Stimulated activated CD4-positive, alpha-beta T cell treated with anti-CD3 and anti-CD28 coated beads, Interleukin-12 subunit alpha, Interleukin-12 subunit beta, amount 100 ng/mL, for 24 hours (primary cell): ENCODE measurements around the gene LRBA.

Experiments
- DNase-seq, 2 experiments: peaks; one replicate each; pipeline ENCODE4 v3.0.0-alpha.2; 2020; ENCODE audit warnings: low read depth in 2 of 2

The LRBA gene

GRCh38 chr4:150323406-150324325 is 691.4 kb downstream of the LRBA start:
- no peak for DNase-seq

- DNase-seq = no peak
Measured at GRCh38 chr4:150322646-150323045, 692.4 kb downstream of the LRBA start.

DNA sequence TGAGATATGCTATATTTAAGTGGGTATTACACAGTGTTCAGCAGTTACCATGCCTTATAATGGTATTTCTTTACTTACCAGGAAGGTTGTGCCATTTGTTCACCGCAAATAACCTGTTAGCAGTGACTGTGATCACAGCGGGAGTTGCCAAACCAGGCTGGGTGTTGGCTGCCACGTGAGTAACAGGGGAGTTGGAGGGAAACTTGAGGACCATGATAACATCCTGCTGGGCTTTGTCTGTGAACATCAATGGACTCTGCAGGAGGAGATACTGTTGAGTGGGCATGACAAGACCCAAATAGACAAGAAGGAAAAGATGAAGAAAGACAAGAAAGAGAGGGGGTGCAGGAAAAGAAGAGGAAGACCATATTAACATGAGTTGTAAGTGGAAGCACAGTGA is 694.0 kb downstream of the LRBA start:
- no peak for DNase-seq

DNA sequence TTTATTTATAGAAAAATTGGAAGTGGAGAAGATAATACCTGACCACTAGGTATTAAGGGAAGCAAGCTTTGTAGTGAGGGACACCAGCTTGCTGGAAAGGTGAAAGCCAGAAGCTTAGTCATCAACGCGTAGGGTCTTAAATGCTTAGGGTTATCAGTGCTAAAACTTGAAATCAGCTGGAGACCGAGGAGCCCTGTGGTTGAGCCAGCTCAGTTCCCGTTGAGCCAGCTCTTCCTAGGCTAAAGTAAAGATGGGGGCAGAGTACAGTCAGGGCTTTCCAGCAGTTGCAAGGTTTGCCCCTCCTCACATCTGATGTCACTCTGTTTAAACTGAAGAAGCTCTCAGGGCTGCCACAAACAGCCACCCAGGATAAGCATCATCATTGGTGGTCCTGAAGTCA is 696.1 kb downstream of the LRBA start:
- DNase-seq = no peak

DNA sequence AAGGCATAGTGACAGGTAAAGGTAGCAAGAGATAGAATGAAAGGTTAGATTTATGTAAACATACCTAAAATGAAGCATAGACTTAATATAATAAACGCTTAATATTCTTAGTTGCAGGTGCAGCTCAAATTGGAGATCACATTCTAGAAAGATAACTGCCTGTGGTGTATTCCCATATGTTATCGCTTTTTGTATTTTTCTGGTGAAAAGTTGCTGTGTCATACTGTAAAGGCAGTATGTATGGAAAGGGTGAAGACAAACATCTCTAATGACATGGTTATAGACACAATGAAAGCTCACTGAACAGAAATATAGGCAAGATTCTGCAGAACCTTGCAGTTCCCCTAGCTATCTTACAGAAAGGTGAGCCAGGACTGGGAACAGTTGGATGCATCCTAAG is 696.6 kb downstream of the LRBA start:
- DNase-seq = no peak

DNA sequence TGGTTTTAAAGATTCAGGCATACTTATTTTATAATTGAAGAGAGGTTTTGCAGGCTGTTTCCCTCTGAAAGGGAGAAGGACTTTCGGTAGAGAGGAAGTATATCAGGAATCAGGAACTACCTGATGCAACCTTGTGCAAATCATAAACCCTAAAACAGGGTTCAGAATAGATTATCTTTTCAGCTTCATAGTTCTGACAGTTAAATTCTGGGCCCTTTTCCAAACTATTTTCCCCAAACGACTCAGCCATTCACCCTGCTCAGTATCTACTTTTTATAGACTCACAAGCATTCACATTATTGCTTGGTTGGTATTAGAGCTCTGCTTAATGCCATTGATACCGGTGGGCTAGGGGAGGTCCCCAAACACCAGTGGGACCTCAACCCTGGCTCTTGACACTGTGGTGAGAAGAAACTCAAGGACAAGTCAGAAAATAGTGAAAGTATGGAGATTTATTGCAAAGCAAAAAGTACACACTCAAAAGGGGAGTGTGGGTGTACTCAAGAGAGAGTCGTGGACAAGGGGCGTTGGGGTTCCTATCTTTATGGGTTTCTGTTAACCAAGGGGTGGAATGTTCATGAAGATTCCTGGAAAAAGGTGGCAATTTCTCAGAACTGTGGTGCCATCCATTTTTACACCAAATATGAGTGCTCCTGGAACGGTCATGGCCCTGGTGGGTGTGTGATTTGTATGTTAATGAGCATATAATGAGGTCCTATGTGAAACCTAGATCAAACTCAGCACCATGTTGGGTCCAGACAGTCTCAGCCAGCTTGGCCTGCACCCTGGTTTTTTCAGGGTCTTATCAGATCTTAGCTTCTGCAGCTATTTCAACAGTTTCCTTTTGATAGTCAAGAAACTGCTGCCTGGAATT is 698.5 kb downstream of the LRBA start:
- DNase-seq = no peak

DNA sequence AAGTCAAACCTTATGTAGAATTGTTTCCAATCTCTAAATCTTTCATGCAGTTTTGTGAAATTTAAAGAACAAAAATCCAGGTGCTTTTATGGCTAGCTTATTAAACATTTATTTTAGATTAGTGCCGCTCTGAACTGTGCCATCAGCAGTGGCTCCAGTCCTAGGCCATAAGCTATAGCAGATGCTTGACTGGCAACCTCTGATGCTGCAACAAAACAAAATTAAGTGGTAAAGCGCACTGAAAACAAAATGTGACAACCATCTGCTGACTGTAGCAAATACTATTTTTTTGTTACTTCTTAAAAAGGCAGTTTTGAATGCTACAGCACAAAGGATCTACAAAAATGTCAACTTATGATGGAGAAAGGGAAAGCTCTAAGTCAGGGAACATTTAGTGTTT is 699.4 kb downstream of the LRBA start:
- DNase-seq = no peak

GRCh38 chr4:150315175-150315574 is 699.9 kb downstream of the LRBA start:
- no peak for DNase-seq

- no peak for DNase-seq
Measured at GRCh38 chr4:150314031-150314430, 701.1 kb downstream of the LRBA start.

GRCh38 chr4:150310159-150310895 is 704.8 kb downstream of the LRBA start:
- no peak for DNase-seq

DNA sequence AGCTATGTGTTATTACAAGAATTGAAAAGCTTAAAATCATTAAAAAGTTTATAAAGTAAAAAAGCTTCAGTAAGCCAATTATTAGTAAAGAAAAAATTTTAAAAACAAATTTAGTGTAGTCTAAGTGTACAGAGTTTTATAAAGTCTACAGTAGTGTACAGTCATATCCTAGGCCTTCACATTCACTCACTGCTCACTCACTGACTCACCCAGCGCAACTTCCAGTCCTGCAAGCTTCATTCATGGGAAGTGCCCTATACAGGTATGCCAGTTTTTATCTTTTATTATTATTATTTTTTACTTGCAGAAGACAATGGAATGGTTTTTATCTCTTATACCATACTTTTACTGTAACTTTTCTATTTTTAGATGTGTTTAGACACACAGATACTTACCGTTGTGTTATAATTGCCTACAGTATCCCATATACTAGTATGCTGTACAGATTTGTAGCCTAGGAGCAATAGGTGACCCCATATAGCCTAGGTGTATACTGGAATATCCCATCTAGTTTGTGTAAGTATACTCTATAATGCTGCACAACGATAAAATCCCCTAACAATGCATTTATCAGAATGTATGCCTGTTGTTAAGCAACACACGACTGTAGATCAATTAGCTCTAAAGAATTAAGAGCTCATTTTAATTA is 706.1 kb downstream of the LRBA start:
- no peak for DNase-seq

DNA sequence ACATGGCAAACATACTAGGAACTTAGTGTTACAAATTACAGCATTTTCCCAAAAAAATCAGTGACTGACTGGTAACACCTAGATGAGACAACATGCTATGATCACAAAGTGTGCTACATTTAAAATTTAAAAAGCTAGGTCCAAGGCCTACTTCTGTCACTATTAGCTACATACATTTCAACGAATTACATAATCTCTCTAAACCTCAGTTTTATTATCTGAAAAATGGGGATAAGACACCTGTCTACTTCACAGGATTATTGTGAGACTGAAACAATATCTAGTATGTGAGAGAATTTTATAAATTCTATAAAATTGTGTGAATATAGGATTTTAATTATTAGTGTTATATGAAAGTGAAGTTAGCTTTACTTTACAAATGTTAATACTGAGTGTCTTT is 708.4 kb downstream of the LRBA start:
- DNase-seq = no peak

GRCh38 chr4:150305995-150306394 is 709.1 kb downstream of the LRBA start:
- no peak for DNase-seq

DNA sequence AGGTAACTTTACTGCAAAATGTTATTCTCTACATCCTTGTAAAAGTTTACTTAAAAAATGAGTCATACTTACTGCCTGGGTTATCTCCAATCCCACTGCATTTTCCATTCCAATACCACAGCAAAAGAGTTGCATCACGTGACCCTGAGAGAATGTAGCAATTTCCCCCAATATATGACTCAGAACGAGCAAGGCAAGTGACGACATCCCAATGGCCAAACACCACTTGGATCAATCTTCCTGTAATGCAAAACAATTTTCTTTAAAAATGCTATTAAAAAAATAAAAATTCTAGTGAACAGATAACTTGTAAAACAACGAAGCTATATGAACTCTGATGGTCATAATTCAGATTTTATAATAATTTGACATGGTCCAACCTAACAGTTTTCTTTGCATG is 712.5 kb downstream of the LRBA start:
- peak in 1 of 2 experiments; percentile 20 for DNase-seq

DNA sequence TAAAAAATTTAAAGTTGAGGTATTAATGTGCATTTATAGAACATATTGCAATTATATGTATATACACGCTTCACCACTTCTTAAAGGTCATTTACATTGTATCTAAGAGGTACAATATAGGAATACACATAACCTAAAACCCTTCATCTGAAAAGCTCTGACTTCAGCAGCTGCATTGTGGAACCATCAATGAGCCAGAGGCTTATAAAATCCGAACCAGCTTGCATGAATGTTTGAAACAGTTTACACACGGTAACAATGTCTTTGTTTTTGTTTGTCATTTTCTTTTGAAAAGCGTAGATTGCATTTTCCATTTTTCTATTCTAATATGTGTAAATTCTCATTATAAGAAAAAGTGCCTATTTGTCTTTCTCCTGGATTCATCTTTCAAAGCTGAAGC is 715.3 kb downstream of the LRBA start:
- no peak for DNase-seq

GRCh38 chr4:150297861-150298474 is 717.1 kb downstream of the LRBA start:
- peak in 1 of 2 experiments; percentile 28 for DNase-seq

DNA sequence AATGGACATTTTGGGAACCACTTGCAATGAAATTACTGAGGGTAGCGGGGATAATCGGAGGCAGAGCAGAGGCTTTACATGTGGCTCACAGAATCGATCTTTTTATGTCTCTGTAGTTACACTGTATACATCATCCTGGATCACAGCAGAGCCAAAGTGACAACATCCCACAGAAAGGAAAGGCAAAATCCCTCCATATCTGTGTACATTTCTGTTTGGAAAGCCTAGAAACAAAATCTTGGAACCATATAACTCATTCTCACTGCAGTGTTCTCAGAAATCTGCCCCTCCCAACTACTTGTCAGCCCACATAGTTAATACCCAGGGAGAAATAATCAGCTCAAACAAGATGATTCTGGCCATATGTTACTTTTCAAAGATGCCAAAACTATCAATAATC is 725.2 kb downstream of the LRBA start:
- no peak for DNase-seq

GRCh38 chr4:150289198-150289597 is 725.9 kb downstream of the LRBA start:
- no peak for DNase-seq

DNA sequence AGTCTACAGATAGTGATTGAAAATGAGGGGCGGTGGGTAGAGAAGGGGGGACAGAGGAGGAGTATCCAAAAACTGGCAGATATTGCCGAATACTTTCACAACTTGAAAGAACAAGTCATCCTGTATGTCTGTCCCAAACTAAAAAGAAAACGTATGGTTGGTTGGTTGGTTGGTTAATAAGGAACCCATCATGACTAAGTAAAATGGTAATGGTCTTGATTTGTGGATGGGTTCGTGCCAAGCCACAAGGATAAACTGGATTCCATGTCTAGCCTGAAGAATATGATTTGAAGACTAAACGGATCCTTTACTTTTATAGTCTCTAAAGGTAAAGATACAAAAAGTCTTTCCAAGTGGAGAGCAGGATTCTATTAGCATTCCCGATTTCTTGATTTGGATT is 728.4 kb downstream of the LRBA start:
- DNase-seq = no peak

DNA sequence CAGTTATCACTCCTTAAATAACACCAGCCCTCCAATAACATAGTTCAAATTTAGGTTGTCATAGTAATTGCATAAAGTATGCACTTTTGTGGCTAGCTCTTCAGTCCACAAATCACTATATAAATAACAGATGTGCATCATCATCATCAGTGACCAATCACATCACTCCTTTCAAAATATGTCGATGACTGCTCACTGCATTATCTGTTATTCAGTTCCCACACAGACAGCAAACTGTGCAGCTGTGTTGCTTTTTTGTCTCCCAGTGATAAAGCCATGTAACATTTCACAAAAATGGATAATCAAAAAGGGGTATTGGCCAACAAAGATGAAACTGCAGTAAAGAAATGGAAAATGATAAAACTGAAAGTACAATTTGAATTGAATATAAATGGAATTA is 731.4 kb downstream of the LRBA start:
- no peak for DNase-seq

DNA sequence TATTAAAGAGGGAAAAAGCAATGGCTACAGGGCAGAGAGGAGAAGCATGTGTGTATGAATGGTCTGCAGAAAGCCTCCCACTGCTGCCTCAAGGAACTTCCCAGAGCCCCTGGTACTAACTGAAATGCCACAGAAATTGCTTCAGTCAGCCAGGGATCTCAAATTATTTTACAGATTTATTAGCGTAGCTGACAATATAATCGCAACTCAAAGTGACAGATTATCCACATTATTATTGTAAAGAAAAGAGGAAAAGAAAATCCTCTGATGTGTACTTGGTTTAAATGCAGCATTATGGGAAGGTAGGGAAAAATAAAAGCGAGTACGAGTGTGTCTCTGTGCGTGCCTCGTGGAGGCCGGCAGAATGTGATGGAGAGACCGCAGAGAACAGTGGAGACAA is 734.1 kb downstream of the LRBA start:
- no peak for DNase-seq
